Measurements from ENCODE around the gene FBRS. TPM values are rescaled to one million over a fixed set of nuclear protein-coding genes. Genes with fewer than 3 reads are reported as not detected.
"Not testable (repeated sequence)": the region's sequence is repeated elsewhere in the genome, so short reads cannot be mapped to it uniquely, and the experiment has no call there.

Gene FBRS
- total RNA-seq, 2 experiments from 2014 or later: 36.8 to 89.8 TPM

DNA sequence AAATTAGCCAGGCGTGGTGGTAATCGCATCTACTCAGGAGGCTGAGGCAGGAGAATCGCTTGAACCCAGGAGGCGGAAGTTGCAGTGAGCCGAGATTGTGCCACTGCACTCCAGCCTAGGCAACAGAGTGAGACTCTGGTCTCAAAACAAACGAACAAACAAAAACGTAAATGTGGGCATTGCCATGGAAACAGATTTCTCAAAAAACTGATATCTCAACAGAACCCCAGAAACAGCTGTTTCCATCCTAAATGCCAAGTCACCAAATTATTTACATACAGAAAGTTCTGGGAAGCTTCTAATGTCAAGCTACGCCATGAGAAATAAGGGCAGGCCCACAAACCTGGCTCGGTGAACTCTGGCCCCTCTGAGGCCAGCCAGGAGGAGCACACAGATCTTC, 32.0 kb upstream of the FBRS start:
- intact Hi-C loops (cut with micrococcal nuclease; ENCODE audit: unreplicated experiment): no loop called here
- H3K36me3 ChIP-seq (ENCODE audit: insufficient read depth, low read length): no peaks in the 10 kb centered on the region
- CTCF ChIA-PET (ENCODE audit: unreplicated experiment): interaction anchor here (1.0 kb wide), 1 partner anchor 68 kb away, joined by 5 read pairs; the partner anchor contains the start of gene ZNF764
- no peak overlapping the region for H3K27ac ChIP-seq (ENCODE audit: low read depth, low read length, poor library complexity, severe bottlenecking)
- H2AFZ ChIP-seq (ENCODE audit: low read length): no peak overlapping the region
- H4K20me1 ChIP-seq (ENCODE audit: insufficient read depth, low read length): no peaks in the 10 kb centered on the region
- H3K9me3 ChIP-seq (ENCODE audit: low read length): peaks cover 7% of the 10 kb centered on the region; the same call in 1 of the 2 replicates
- no TSS peak for BruUV-seq (replicated peaks)
- no peaks in the 10 kb centered on the region for H3K79me2 ChIP-seq (ENCODE audit: insufficient read depth, low read depth, low read length)
- H3K9me2 ChIP-seq (ENCODE audit: insufficient read depth, low read length): no peaks in the 10 kb centered on the region
- no peak for TF ChIP-seq EZH2phosphoT487 (IDR thresholded peaks at IDR 0.05; ENCODE audit: borderline replicate concordance, low read depth, low read length)
- TF ChIP-seq, protein P1, sequence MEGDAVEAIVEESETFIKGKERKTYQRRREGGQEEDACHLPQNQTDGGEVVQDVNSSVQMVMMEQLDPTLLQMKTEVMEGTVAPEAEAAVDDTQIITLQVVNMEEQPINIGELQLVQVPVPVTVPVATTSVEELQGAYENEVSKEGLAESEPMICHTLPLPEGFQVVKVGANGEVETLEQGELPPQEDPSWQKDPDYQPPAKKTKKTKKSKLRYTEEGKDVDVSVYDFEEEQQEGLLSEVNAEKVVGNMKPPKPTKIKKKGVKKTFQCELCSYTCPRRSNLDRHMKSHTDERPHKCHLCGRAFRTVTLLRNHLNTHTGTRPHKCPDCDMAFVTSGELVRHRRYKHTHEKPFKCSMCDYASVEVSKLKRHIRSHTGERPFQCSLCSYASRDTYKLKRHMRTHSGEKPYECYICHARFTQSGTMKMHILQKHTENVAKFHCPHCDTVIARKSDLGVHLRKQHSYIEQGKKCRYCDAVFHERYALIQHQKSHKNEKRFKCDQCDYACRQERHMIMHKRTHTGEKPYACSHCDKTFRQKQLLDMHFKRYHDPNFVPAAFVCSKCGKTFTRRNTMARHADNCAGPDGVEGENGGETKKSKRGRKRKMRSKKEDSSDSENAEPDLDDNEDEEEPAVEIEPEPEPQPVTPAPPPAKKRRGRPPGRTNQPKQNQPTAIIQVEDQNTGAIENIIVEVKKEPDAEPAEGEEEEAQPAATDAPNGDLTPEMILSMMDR (conservative IDR thresholded peaks at IDR 0.05; ENCODE audit: low read length): no peak
- no peak for DNase-seq (ENCODE audit: low spot score)
- peaks cover 14% of the 10 kb centered on the region for H3K4me1 ChIP-seq (ENCODE audit: insufficient read depth, low read length, poor library complexity, severe bottlenecking)
- POLR2A ChIA-PET: interaction anchor here (0.5 to 1.0 kb wide), 3 partner anchors 11 to 56 kb away, joined by 3 read pairs; no protein-coding TSS in a partner anchor
- no peak overlapping the region for H3K4me3 ChIP-seq (ENCODE audit: low read depth, low read length, poor library complexity, severe bottlenecking)
- H3K4me2 ChIP-seq (ENCODE audit: low read length): no peak overlapping the region

DNA sequence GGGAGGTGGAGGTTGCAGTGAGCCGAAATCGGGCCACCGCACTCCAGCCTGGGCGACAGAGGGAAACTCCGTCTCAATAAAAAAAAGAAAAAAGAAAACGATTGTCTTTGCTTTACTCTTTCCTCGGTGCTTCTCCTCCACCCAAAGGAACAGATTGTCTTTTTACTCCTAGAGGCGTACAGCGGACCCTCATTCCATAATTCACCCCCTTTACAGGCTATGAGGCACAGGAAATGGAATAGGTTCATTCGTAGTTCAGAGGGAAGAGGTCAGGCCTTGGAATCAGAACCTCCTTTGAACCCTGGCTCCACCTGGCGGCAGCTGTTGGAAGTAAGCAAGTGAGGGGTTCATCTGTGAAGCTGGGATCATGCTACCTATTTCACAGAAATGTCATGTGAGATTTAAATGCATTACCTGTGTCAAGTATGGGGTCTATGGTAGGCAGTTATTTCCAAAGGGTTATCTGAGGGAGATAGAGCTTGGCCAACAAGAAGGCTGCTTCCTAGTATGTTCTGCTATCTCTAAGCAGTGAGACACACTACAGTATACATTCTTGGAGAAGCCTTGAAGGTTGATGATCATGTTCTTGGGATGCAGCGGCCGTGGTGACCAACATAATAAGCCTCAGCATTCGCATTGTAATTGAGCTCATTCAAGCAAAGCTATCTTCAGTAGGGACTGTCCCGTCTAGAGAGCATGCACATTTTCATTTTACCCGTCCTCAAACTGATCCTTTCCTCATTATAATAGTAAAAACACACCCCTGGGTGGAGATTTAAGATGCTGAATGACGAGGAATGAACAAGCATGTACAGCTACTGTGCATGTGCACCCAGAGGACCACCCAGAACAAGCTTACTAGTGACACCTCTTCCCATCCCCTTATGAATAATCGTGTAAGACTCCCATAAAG, 29.3 kb upstream of the FBRS start:
- H3K9me2 ChIP-seq (ENCODE audit: insufficient read depth, low read length): no peaks in the 10 kb centered on the region
- H3K79me2 ChIP-seq (ENCODE audit: insufficient read depth, low read depth, low read length): no peaks in the 10 kb centered on the region
- no peaks in the 10 kb centered on the region for H4K20me1 ChIP-seq (ENCODE audit: insufficient read depth, low read length)
- H3K27ac ChIP-seq (ENCODE audit: low read depth, low read length, poor library complexity, severe bottlenecking): no peak overlapping the region
- no peaks in the 10 kb centered on the region for H3K36me3 ChIP-seq (ENCODE audit: insufficient read depth, low read length)
- DNase-seq (ENCODE audit: low spot score): peak; percentile 84
- no TSS peak for BruUV-seq (replicated peaks)
- intact Hi-C loops (cut with micrococcal nuclease; ENCODE audit: unreplicated experiment): loop anchor here (1.0 kb wide), 1 partner anchor 199 kb away; the partner anchor contains the start of gene DCTPP1
- no peaks in the 10 kb centered on the region for H3K9me3 ChIP-seq (ENCODE audit: low read length)
- H3K4me1 ChIP-seq (ENCODE audit: insufficient read depth, low read length, poor library complexity, severe bottlenecking): peaks cover 15% of the 10 kb centered on the region
- CTCF ChIA-PET (ENCODE audit: unreplicated experiment): interaction anchor here (0.6 to 1.2 kb wide), 7 partner anchors 9 to 221 kb away, joined by 3 to 11 read pairs (median 4); partner anchors contain the start of gene DCTPP1
- POLR2A ChIA-PET: interaction anchor here (1.0 to 2.0 kb wide), 3 partner anchors 19 to 72 kb away, joined by 3 to 6 read pairs (median 4); partner anchors contain the start of genes ZNF689 and ZNF764
- TF ChIP-seq EZH2phosphoT487 (IDR thresholded peaks at IDR 0.05; ENCODE audit: borderline replicate concordance, low read depth, low read length): no peak
- TF ChIP-seq, protein P1 (conservative IDR thresholded peaks at IDR 0.05; ENCODE audit: low read length): peak; percentile 97
- peak overlapping the region; percentile 38; the same call in 1 of the 2 replicates for H3K4me2 ChIP-seq (ENCODE audit: low read length)
- H3K4me3 ChIP-seq (ENCODE audit: low read depth, low read length, poor library complexity, severe bottlenecking): no peak overlapping the region
- peak overlapping the region; percentile 67; the same call in 1 of the 2 replicates for H2AFZ ChIP-seq (ENCODE audit: low read length)

DNA sequence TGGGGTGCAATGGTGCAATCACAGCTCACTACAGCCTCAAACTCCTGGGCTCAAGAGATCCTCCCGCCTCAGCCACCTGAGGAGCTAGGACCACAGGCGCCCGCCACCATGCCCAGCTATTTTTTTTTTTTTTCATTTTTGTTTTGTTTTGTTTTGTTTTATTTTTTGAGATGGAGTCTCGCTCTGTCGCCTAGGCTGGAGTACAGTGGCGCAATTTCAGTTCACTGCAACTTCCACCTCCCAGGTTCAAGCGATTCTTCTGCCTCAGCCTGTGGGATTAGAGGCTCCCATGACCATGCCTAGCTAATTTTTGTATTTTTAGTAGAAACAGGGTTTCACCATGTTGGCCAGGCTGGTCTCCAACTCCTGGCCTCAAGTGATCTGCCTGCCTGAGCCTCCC, 25.8 kb upstream of the FBRS start:
- H3K27ac ChIP-seq (ENCODE audit: low read depth, low read length, poor library complexity, severe bottlenecking); CTCF ChIA-PET (ENCODE audit: unreplicated experiment); H2AFZ ChIP-seq (ENCODE audit: low read length); BruUV-seq (replicated peaks); H3K9me3 ChIP-seq (ENCODE audit: low read length); H3K4me3 ChIP-seq (ENCODE audit: low read depth, low read length, poor library complexity, severe bottlenecking); H4K20me1 ChIP-seq (ENCODE audit: insufficient read depth, low read length); H3K4me2 ChIP-seq (ENCODE audit: low read length); DNase-seq (ENCODE audit: low spot score); H3K36me3 ChIP-seq (ENCODE audit: insufficient read depth, low read length); H3K9me2 ChIP-seq (ENCODE audit: insufficient read depth, low read length); intact Hi-C loops (cut with micrococcal nuclease; ENCODE audit: unreplicated experiment): not testable (repeated sequence)
- Histone ChIP-seq H3K79me2 (ENCODE audit: insufficient read depth, low read depth, low read length) (peaks cover 12% of the 10 kb centered on the region; the same call in 1 of the 2 replicates), H3K4me1 (ENCODE audit: insufficient read depth, low read length, poor library complexity, severe bottlenecking) (peaks cover 24% of the 10 kb centered on the region)
- POLR2A ChIA-PET: interaction anchor here (0.6 to 0.9 kb wide), 5 partner anchors 12 to 911 kb away, joined by 3 to 5 read pairs (median 3); partner anchors contain the start of gene SRCAP
